Measurements from ENCODE around the gene CHAD.

GRCh38 chr17:50495918-50496317 is 27.2 kb upstream of the CHAD start:
- no peak for TF ChIP-seq SUZ12 (IDR thresholded peaks at IDR 0.05; ENCODE audit: extremely low read depth, insufficient read depth, insufficient read length)
- no peak for TF ChIP-seq YY1 (IDR thresholded peaks at IDR 0.05; ENCODE audit: insufficient read depth, insufficient read length)
- TF ChIP-seq ZNF274 (IDR thresholded peaks at IDR 0.05; ENCODE audit: low read depth, low read length) = no peak
